Activated CD8-positive, alpha-beta memory T cell treated with anti-CD3 and anti-CD28 coated beads for 24 hours (primary cell): ENCODE data around the gene TRUB2.

Experiments used
- DNase-seq: peaks from one replicate; pipeline ENCODE4 v3.0.0-alpha.2; 2020

Gene TRUB2

GRCh38 chr9:128260340-128260739 is 61.9 kb downstream of the TRUB2 start:
- no peak for DNase-seq

DNA sequence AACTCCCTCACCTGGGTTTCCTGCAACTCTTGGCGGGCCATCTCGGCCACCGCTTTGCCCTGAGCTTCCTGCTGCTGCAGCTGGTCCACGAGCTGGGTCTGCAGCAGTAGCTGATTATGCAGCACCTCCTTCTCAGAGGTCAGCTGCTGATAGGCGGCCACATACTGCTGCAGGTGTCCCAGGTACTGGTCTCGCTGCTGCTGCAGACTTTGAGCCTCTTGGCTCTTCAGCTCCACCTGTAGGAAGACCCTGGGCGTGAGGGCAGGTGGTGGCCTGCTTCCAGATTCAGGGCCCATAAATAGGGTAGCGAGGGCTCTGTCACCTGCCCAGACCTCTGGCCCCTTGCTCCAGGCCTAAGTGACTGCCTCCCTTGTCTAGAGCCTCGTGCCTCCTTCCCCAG is 63.1 kb downstream of the TRUB2 start:
- no peak for DNase-seq

DNA sequence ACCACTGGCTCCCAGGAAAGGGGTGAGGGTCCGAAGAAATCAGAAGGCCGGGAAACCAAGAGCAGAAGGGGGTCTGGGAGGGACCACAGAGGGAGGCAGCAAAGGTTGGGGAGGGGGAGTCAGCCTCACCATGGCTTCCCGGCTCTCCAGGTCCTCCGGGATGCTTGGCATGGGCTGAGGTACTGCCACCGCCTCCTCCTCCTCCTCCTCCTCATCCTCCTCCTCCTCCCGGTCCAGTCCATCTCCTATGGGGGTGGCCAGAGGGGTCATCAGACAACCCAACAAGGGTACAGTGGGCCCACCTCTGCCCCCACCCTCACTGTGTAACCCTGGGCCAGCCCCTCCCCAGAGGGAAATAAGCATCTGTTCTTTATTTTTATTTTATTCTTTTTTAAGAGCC is 63.9 kb downstream of the TRUB2 start:
- no peak for DNase-seq

DNA sequence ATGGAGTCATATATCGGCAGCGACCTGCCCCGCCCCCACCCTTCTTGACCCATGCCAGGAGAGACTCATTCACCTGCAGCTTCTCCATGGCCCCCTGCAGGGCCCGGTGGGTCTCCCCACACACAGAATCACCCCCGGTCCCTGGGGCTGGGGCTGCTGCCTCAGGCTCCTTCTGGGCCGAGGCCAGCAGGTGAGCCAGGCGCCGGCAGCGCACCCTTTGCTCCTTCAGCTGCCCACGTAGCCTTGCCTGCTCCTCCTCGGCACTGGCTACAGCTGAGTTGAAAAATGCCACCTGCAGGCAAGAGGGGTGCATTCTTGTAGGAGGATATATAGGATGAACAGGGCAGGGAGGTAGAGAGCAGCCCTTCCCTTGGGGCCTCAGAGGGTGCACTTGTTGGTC is 64.3 kb downstream of the TRUB2 start:
- no peak for DNase-seq

DNA sequence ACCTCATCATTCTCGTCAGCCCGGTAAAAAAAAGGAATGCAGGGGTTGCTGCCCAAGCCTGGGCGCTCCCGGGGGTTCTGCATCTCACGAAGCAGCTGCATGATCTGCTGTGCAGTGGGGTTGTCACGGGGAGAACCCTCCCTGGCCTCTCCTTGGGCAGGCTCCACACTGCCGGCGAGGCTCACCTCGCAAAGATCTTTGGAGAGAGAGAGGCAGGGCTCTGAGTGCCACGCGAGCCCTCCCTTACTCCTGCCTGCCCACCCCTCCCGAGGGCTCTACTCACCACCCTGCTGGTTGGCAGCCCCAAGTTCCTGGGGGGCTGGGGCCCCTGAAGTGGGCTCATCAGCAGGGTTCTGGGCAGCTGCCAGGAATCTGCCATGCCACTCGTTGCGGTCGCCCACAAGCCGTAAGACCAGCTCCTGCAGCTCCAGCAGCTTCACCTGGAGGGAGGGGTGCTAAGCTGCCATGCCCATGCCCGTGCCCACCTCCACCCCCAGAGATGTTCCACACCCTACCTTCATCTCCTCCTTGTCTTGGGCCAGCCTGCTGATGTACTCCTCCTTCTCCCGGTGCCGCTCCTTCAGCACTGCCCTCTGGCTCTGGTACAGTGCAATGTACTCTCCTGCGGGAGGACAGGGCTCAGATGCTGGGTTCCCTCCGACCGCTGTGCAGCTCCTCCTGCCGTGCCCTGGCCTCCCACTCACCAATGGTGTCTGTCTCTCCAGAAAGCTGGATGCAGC is 65.0 kb downstream of the TRUB2 start:
- DNase-seq, result no peak
